H1 (cell line): Measurements from ENCODE around the gene UBE2F. TPM values are rescaled to one million over a fixed set of nuclear protein-coding genes. Genes with fewer than 3 reads are reported as not detected.

Experiments
- CTCF ChIA-PET: fragments of 300-600 bp; sonication (Branson Sonifier 250); formaldehyde crosslinking; loops from one replicate; lab custom pipeline; 2021; ENCODE audit not compliant: partially characterized antibody; lab: Charles Lee
- POLR2A ChIA-PET: fragments of 300-600 bp; sonication (Branson Sonifier 250); formaldehyde crosslinking; loops from one replicate; lab custom pipeline; 2021; ENCODE audit warnings: inconsistent platforms; ENCODE audit not compliant: partially characterized antibody; lab: Charles Lee
- DNase-seq, 2 experiments: peaks; one replicate each; pipeline versions ENCODE4 v3.0.0 to v3.0.0-alpha.2; 2010 to 2022; ENCODE audit warnings: low spot score in 2 of 2, low read depth in 1 of 2, mixed read lengths in 1 of 2
- FAIRE-seq: peaks from 2 replicates; lab custom pipeline; 2011; peaks lifted over from hg19 to GRCh38; lab: Jason Lieb, UNC
- H2AFZ ChIP-seq: 2 replicates; pipeline ENCODE4 v1.8.1; 2012; ENCODE audit warnings: low read length, inconsistent platforms
- H2AK5ac ChIP-seq: 2 replicates; pipeline ENCODE4 v1.6.1; 2013; ENCODE audit warnings: low read depth, low read length
- H2BK120ac ChIP-seq: replicated peaks from 2 replicates; pipeline ENCODE3; 2013; ENCODE audit warnings: low read depth, low read length, inconsistent platforms
- H2BK12ac ChIP-seq: 2 replicates; pipeline ENCODE4 v1.6.1; 2013; ENCODE audit warnings: low read depth, low read length
- H2BK15ac ChIP-seq: 2 replicates; pipeline ENCODE4 v1.6.1; 2013; ENCODE audit warnings: low read length
- H2BK20ac ChIP-seq: 2 replicates; pipeline ENCODE4 v1.6.1; 2013; ENCODE audit warnings: low read length
- H2BK5ac ChIP-seq: 2 replicates; pipeline ENCODE4 v1.6.1; 2013; ENCODE audit warnings: low read depth, low read length
- H3K14ac ChIP-seq: 2 replicates; pipeline ENCODE4 v1.6.1; 2013; ENCODE audit warnings: inconsistent platforms; ENCODE audit not compliant: insufficient read length
- H3K18ac ChIP-seq: 2 replicates; pipeline ENCODE4 v1.6.1; 2013; ENCODE audit warnings: low read length; ENCODE audit errors: extremely low read depth
- H3K23ac ChIP-seq: 2 replicates; pipeline ENCODE4 v1.6.1; 2013; ENCODE audit warnings: inconsistent platforms; ENCODE audit not compliant: insufficient read length
- H3K23me2 ChIP-seq: 2 replicates; pipeline ENCODE4 v1.6.1; 2013; ENCODE audit warnings: low read depth, low read length
- H3K27ac ChIP-seq: 2 replicates; pipeline ENCODE4 v1.6.1; 2011; ENCODE audit warnings: low read depth, low read length, inconsistent platforms
- H3K27me3 ChIP-seq, 4 experiments: replicated peaks in 1 of 4; 1 replicate in 1 of 4; 2 replicates in 3 of 4; pipeline versions ENCODE4 v1.6.1 to v1.8.1; 2011 to 2013; ENCODE audit warnings: low read length in 3 of 4, mild to moderate bottlenecking in 3 of 4, inconsistent platforms in 2 of 4, mixed read lengths in 2 of 4, moderate library complexity in 1 of 4; ENCODE audit not compliant: control insufficient read depth in 3 of 4, insufficient read depth in 3 of 4; ENCODE audit errors: extremely low read depth in 1 of 4
- H3K36me3 ChIP-seq, 4 experiments: 2 replicates each; pipeline versions ENCODE4 v1.6.1 to v1.8.1; 2011 to 2013; ENCODE audit warnings: mild to moderate bottlenecking in 4 of 4, low read length in 3 of 4, moderate library complexity in 2 of 4, control low read depth in 1 of 4, inconsistent platforms in 1 of 4; ENCODE audit not compliant: insufficient read depth in 4 of 4, control insufficient read depth in 2 of 4
- H3K4ac ChIP-seq: replicated peaks from 2 replicates; pipeline ENCODE3; 2013; ENCODE audit warnings: low read length, low read depth, mixed read lengths, inconsistent platforms; ENCODE audit not compliant: insufficient read length
- H3K4me1 ChIP-seq, 4 experiments: replicated peaks in 1 of 4; 1 replicate in 1 of 4; 2 replicates in 3 of 4; pipeline versions ENCODE4 v1.6.1 to v1.8.1; 2011 to 2013; ENCODE audit warnings: low read length in 3 of 4, inconsistent platforms in 2 of 4, mixed read lengths in 1 of 4; ENCODE audit not compliant: insufficient read depth in 4 of 4, control insufficient read depth in 3 of 4
- H3K4me2 ChIP-seq, 2 experiments: 2 replicates each; pipeline versions ENCODE4 v1.6.1 to v1.8.1; 2011 to 2013; ENCODE audit warnings: low read depth in 2 of 2, low read length in 2 of 2, control low read depth in 1 of 2, inconsistent platforms in 1 of 2, mild to moderate bottlenecking in 1 of 2; ENCODE audit not compliant: insufficient read depth in 1 of 2
- H3K4me3 ChIP-seq, 4 experiments: fragments of 200-600, 300-600 bp in 1 of 4; sonication (generic), shearing (Covaris generic), sonication (Bioruptor Twin) in 1 of 4; 2 replicates each; pipeline versions ENCODE4 v1.5.1 to v1.8.1; 2011 to 2016; ENCODE audit warnings: low read length in 4 of 4, low read depth in 3 of 4, control low read depth in 2 of 4, inconsistent platforms in 2 of 4, mild to moderate bottlenecking in 2 of 4, mixed read lengths in 1 of 4, moderate library complexity in 1 of 4; ENCODE audit not compliant: insufficient read depth in 2 of 4; ENCODE audit errors: extremely low read depth in 1 of 4
- H3K56ac ChIP-seq: replicated peaks from 2 replicates; pipeline ENCODE3; 2013; ENCODE audit warnings: low read depth, mild to moderate bottlenecking, mixed read lengths, low read length, inconsistent platforms; ENCODE audit not compliant: insufficient read length
- H3K79me1 ChIP-seq: 2 replicates; pipeline ENCODE4 v1.6.1; 2013; ENCODE audit warnings: low read depth, low read length, control low read depth
- H3K79me2 ChIP-seq, 2 experiments: 2 replicates each; pipeline versions ENCODE4 v1.6.1 to v1.8.1; 2012 to 2013; ENCODE audit warnings: low read length in 2 of 2, mild to moderate bottlenecking in 2 of 2, inconsistent platforms in 1 of 2; ENCODE audit not compliant: insufficient read depth in 2 of 2, control insufficient read depth in 1 of 2
- H3K9ac ChIP-seq, 4 experiments: replicated peaks in 1 of 4; 1 replicate in 1 of 4; 2 replicates in 3 of 4; pipeline versions ENCODE4 v1.6.1 to v1.8.1; 2011 to 2013; ENCODE audit warnings: low read depth in 3 of 4, low read length in 3 of 4, control low read depth in 2 of 4, mild to moderate bottlenecking in 2 of 4, moderate library complexity in 2 of 4, inconsistent platforms in 1 of 4; ENCODE audit errors: extremely low read depth in 1 of 4
- H3K9me3 ChIP-seq, 2 experiments: 2 replicates each; pipeline versions ENCODE4 v1.6.1 to v1.8.1; 2012 to 2013; ENCODE audit warnings: mild to moderate bottlenecking in 2 of 2, moderate library complexity in 2 of 2, control low read depth in 1 of 2, inconsistent platforms in 1 of 2, low read depth in 1 of 2, low read length in 1 of 2, mixed read lengths in 1 of 2; ENCODE audit not compliant: insufficient read depth in 2 of 2
- H4K20me1 ChIP-seq, 2 experiments: replicated peaks in 1 of 2; 2 replicates each; pipeline versions ENCODE3 to v1.8.1; 2011 to 2013; ENCODE audit warnings: inconsistent platforms in 2 of 2, low read length in 2 of 2, mild to moderate bottlenecking in 1 of 2; ENCODE audit not compliant: insufficient read depth in 2 of 2, control insufficient read depth in 1 of 2
- H4K5ac ChIP-seq: 2 replicates; pipeline ENCODE4 v1.6.1; 2013; ENCODE audit warnings: low read length, low read depth, mixed read lengths, inconsistent platforms; ENCODE audit not compliant: insufficient read length
- H4K8ac ChIP-seq: 2 replicates; pipeline ENCODE4 v1.8.0; 2013; ENCODE audit warnings: mild to moderate bottlenecking, moderate library complexity, low read length, inconsistent platforms; ENCODE audit not compliant: insufficient read depth; ENCODE audit errors: extremely low read depth
- H4K91ac ChIP-seq: replicated peaks from 2 replicates; pipeline ENCODE3; 2013; ENCODE audit warnings: low read length, mixed read lengths, inconsistent platforms; ENCODE audit not compliant: insufficient read length
- CTCF ChIP-seq, 3 experiments: IDR thresholded peaks; 1 replicate in 2 of 3; 2 replicates in 1 of 3; pipeline versions ENCODE4 v1.5.1 to v1.6.1; 2011; ENCODE audit warnings: low read length in 3 of 3, mild to moderate bottlenecking in 3 of 3, inconsistent platforms in 2 of 3, low read depth in 1 of 3, moderate library complexity in 1 of 3; ENCODE audit not compliant: insufficient read depth in 1 of 3; ENCODE audit errors: control extremely low read depth in 1 of 3
- RAD21 ChIP-seq, 2 experiments: IDR thresholded peaks in 1 of 2; conservative IDR thresholded peaks in 1 of 2; 2 replicates each; pipeline ENCODE4 v1.6.1; 2011; ENCODE audit warnings: low read depth in 2 of 2, low read length in 2 of 2, improper control_type of control experiment in 1 of 2, inconsistent platforms in 1 of 2, mild to moderate bottlenecking in 1 of 2, moderate library complexity in 1 of 2
- RBBP5 ChIP-seq: IDR thresholded peaks from 2 replicates; pipeline ENCODE4 v1.7.1; 2012; ENCODE audit warnings: low read depth, mild to moderate bottlenecking, inconsistent platforms, low read length, moderate library complexity, borderline replicate concordance
- SIN3A ChIP-seq, 2 experiments: IDR thresholded peaks in 1 of 2; conservative IDR thresholded peaks in 1 of 2; 2 replicates each; pipeline ENCODE4 v1.6.1; 2011 to 2012; ENCODE audit warnings: low read length in 2 of 2, improper control_type of control experiment in 1 of 2, low read depth in 1 of 2, mild to moderate bottlenecking in 1 of 2
- WGBS, 2 experiments: shearing (Covaris generic) in 1 of 2; methylation state at CpG; one replicate each; pipeline versions ENCODE4 v1.1.6 to v1.1.7; 2013 to 2015; ENCODE audit warnings: low lambda C conversion rate in 2 of 2, mixed read lengths in 2 of 2, inconsistent platforms in 1 of 2, low coverage in 1 of 2, missing lambda C conversion rate in 1 of 2; ENCODE audit not compliant: insufficient replicate concordance in 2 of 2, insufficient coverage in 1 of 2, insufficient read length in 1 of 2; ENCODE audit errors: extremely low coverage in 1 of 2, missing lambda C conversion rate in 1 of 2; 5-methylcytosine and 5-hydroxymethylcytosine counted together
- polyA plus RNA-seq, 7 experiments: library from polyadenylated mRNA; depleted of rRNA in 3 of 7; stranded (reverse) in 5 of 7; unstranded in 2 of 7; fragments of >200 nt in 5 of 7; fragments of 200-250 nt in 2 of 7; gene quantifications; 1 replicate in 5 of 7; 2 replicates in 1 of 7; 4 replicates in 1 of 7; pipeline versions ENCODE4 v1.2.1 to v1.2.3, GENCODE V29; 2011 to 2013; ENCODE audit warnings: missing spikeins in 2 of 7, mixed read lengths in 2 of 7
- total RNA-seq: library from RNA; stranded (reverse); fragmentation: NEBNext Ultra II Directional; extraction: Animal tissue kit (Norgen Biotek cat#: 25700); gene quantifications from 2 replicates; pipeline ENCODE4 v1.2.1, GENCODE V29; 2021

Gene UBE2F
- total and polyA plus RNA-seq, 2 of the 8 experiments (the other 6 are each of a cell fraction or from before 2014, with no cell fraction given), result 43.3 to 59.8 TPM

- Histone ChIP-seq H3K14ac (no peak overlapping the region), H2AFZ (no peak overlapping the region), H2BK120ac (no peak overlapping the region), H3K79me2 (no peaks in the 10 kb centered on the region), H4K5ac (no peak overlapping the region), H3K56ac (no peak overlapping the region), H3K4me3 (no peak overlapping the region), H2BK5ac (no peak overlapping the region; the same call in 1 of the 2 replicates), H2AK5ac (no peak overlapping the region), H3K9ac (no peak overlapping the region), H4K91ac (no peak overlapping the region), H4K8ac (no peak overlapping the region), H2BK20ac (no peak overlapping the region), H2BK15ac (no peak overlapping the region), H4K20me1 (peaks cover 0 to 5% of the 10 kb centered on the region in 2 experiments), H3K4me1 (no peaks in the 10 kb centered on the region), H3K9me3 (no peaks in the 10 kb centered on the region), H3K23ac (no peak overlapping the region), H3K4me2 (no peak overlapping the region), H3K18ac (no peak overlapping the region), H3K27me3 (no peaks in the 10 kb centered on the region), H3K4ac (no peak overlapping the region), H3K36me3 (no peaks in the 10 kb centered on the region; a peak in 2 of 8 replicates), H2BK12ac (no peak overlapping the region), H3K27ac (no peak overlapping the region), H3K79me1 (peaks cover 3% of the 10 kb centered on the region), H3K23me2 (no peaks in the 10 kb centered on the region)
- POLR2A ChIA-PET, result no interaction called here
- CTCF ChIA-PET, result interaction anchor here (0.6 to 1.4 kb wide), 6 partner anchors 8 to 129 kb away, joined by 3 to 5 read pairs (median 3); no protein-coding TSS in a partner anchor
- DNase-seq (no peak), FAIRE-seq (no peak)
- TF ChIP-seq SIN3A (conservative IDR thresholded peaks at IDR 0.05 in 1 of 2, IDR thresholded peaks at IDR 0.05 in 1 of 2; ENCODE audit: low read depth in 1 of 2, low read length in 2 of 2), result no peak
- peak; percentile 27 to 48 (median 45); a peak in 3 of 4 replicates for TF ChIP-seq CTCF (IDR thresholded peaks at IDR 0.05; ENCODE audit: control extremely low read depth in 1 of 3, insufficient read depth in 1 of 3, low read depth in 1 of 3, low read length in 3 of 3)
- no peak for TF ChIP-seq RBBP5
- TF ChIP-seq RAD21 (IDR thresholded peaks at IDR 0.05 in 1 of 2, conservative IDR thresholded peaks at IDR 0.05 in 1 of 2; ENCODE audit: low read depth in 2 of 2, low read length in 2 of 2), result peak; percentile 33 to 45; a peak in 3 of 4 replicates
- WGBS, 2 experiments, result 76% methylated on average over 4 of the region's 4 CpGs; no CpG with 5 or more reads in 1 of the 2 experiments
Measured at GRCh38 chr2:238015705-238016104, 48.9 kb downstream of the UBE2F start.
